HFF-Myc (cell line): ENCODE data around the gene KL.

Experiments used
- DNase-seq: peaks from one replicate; pipeline ENCODE4 v3.0.0-alpha.2; 2011; ENCODE audit warnings: low read depth; ENCODE audit errors: extremely low read depth
- H3K4me3 ChIP-seq: replicated peaks from 2 replicates; pipeline ENCODE4 v1.5.1; 2011; ENCODE audit warnings: low read depth, mild to moderate bottlenecking, control low read depth, low read length
- TF ChIP-seq, protein P1 (sequence below): IDR thresholded peaks from 2 replicates; pipeline ENCODE4 v1.5.1; 2012; ENCODE audit warnings: mild to moderate bottlenecking, low read depth, low read length, control low read depth; ENCODE audit errors: missing control alignments

Gene KL

GRCh38 chr13:33003458-33004019 is 12.7 kb upstream of the KL start:
- no peak for DNase-seq
- TF ChIP-seq, protein P1, sequence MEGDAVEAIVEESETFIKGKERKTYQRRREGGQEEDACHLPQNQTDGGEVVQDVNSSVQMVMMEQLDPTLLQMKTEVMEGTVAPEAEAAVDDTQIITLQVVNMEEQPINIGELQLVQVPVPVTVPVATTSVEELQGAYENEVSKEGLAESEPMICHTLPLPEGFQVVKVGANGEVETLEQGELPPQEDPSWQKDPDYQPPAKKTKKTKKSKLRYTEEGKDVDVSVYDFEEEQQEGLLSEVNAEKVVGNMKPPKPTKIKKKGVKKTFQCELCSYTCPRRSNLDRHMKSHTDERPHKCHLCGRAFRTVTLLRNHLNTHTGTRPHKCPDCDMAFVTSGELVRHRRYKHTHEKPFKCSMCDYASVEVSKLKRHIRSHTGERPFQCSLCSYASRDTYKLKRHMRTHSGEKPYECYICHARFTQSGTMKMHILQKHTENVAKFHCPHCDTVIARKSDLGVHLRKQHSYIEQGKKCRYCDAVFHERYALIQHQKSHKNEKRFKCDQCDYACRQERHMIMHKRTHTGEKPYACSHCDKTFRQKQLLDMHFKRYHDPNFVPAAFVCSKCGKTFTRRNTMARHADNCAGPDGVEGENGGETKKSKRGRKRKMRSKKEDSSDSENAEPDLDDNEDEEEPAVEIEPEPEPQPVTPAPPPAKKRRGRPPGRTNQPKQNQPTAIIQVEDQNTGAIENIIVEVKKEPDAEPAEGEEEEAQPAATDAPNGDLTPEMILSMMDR: no peak

DNA sequence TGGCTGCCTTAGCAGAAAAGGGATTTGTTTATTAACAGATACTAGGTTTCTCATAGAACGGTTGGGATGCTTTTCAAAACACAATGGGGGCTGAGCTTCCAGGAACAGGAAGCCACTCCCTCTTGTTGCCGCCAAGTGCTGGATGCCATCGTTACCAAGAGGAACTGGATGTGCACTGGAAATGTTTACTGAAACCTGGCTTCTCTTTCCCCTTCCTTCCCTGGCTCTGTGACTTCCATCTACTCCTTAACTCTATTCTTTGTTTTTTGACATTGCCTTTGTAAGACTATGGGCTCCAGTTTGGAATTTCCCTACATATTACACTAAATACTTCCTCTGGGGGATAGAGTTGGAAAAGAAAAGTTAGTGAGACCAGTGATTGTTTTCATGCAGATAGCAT is 11.7 kb upstream of the KL start:
- no peak overlapping the region for H3K4me3 ChIP-seq
- TF ChIP-seq, protein P1: no peak
- no peak for DNase-seq

More at GRCh38 chr13:33003458-33004019, 12.7 kb upstream of the KL start:
- no peak overlapping the region for H3K4me3 ChIP-seq

DNA sequence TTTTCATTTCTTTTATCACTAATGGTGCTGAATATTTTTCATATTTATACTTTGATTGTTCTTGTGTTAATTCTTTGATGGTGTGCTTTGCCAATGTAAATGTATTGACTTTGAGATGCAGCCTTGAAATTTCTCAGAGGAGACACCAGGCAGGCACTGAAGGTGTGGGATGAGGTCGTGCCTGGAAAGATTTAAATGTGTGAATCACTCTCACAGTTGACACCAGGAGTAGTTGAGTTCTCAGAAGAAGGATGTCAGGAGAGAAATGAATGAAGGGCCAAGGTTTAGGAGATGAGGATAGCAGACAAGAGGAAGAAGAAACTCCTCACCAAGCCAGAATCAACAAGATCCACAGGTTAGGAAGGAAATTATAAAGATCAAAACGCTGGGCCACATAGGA is 10.1 kb upstream of the KL start:
- TF ChIP-seq, protein P1: no peak
- DNase-seq: no peak
- no peak overlapping the region for H3K4me3 ChIP-seq

GRCh38 chr13:33006638-33007037 is 9.6 kb upstream of the KL start:
- DNase-seq: no peak
- TF ChIP-seq, protein P1: no peak
- H3K4me3 ChIP-seq: no peak overlapping the region

- TF ChIP-seq, protein P1: no peak
- H3K4me3 ChIP-seq: no peak overlapping the region
- DNase-seq: no peak
Measured at GRCh38 chr13:33007237-33007636, 9.0 kb upstream of the KL start.

- H3K4me3 ChIP-seq: no peak overlapping the region
- no peak for DNase-seq
- TF ChIP-seq, protein P1: no peak
Measured at GRCh38 chr13:33007950-33008349, 8.3 kb upstream of the KL start.
